Ammon's horn (tissue), 1 donor: ENCODE data around the gene LOXHD1.

Experiments
- DNase-seq: peaks from one replicate; pipeline ENCODE4 v3.0.0-alpha.2; 2016; ENCODE audit warnings: low spot score

The LOXHD1 gene

DNA sequence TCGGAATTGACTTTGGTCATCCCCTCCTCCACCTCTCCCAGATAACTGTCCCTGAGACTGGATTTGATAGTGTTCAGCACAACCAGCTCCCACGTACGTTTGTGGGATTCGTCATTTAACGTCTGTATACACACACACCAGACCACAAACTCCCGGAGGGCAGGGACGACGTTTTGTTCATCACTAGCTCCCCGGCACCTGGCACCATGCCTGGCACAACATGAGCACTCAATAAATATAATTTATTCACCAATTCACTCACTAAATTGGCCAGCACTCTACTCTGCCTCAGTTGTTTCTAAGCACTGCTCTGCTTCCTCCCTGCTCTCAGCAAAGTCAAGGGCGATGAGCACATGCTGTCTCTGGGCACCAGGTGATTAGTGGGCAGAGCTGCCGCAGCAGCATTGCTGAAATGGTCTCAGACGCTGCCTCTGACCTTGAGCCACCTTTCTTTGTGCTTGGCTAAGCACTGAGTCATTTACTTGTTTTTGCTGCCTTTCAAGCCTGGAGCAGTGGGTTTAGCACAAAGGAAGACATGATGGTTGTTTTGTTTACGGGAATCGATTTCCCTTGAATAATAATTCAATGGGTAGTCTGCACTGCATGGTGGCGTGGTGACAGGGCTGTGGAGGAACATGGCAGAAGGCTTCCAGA is 19.3 kb upstream of the LOXHD1 start:
- DNase-seq, result no peak

DNA sequence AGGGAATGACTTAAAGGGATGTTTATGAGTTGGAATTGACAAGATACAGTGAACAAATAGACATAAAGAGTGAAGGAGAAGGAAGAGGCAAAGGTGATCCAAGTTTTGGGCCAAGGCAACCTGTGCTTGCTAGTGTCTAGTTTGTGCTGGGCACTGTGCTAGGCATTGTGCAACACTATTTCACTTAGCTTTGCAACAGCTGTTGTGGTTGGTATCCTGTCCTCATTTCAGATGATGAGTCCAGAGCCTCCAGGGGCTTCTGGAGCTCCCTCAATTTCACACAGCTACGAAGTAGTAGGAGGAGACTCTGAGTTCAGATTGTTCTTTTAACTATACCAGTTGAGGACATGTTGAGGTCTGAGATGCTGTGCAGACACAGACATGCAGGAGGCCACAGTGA is 18.1 kb upstream of the LOXHD1 start:
- DNase-seq, result no peak

GRCh38 chr18:46672062-46672970 is 15.3 kb upstream of the LOXHD1 start:
- DNase-seq, result peak; percentile 44

- no peak for DNase-seq
These were observed 11.7 kb upstream of the LOXHD1 start for GRCh38 chr18:46668694-46669093.

DNA sequence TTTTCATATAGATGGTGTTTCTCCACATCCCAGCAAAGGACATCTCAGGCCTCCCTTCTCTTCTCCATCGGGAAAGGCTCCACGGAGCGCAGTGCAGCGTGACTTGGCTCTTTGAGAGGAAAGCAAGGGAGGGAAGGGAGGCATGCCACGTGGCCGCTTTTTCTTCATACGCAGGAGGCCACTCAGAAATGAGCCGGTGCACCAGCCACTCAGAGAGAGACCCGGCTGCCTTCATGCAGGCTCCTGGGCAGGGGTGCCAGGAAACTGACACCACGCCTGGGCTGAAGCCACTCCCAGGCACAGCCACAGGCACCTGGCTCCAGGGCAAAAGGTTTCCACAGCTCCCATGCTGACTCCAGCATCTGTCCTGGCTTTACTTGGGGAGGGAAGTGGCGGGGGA is 11.1 kb upstream of the LOXHD1 start:
- DNase-seq, result peak; percentile 22

- no peak for DNase-seq
These were observed 6.5 kb upstream of the LOXHD1 start for GRCh38 chr18:46663539-46663938.

- peak; percentile 95 for DNase-seq
These were observed 4.1 kb upstream of the LOXHD1 start for GRCh38 chr18:46660957-46661749.

DNA sequence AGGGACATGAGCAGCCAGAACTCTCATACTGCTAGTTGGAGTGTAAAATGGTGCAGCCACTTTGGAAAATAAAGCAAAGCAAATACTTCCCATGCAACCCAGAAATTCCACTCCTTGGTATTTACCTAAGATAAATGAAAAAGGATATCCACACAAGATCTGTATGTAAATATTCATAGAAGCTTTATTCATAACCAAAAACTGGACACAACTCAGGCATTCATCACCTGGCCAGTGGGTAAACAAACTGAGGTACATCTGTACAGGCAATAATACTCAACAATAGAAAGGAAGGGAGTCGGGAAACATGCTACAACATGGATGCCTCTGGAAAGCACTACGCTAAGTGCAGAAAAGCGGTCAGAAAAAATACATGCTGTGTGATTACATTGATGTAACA is 2.5 kb upstream of the LOXHD1 start:
- no peak for DNase-seq

DNA sequence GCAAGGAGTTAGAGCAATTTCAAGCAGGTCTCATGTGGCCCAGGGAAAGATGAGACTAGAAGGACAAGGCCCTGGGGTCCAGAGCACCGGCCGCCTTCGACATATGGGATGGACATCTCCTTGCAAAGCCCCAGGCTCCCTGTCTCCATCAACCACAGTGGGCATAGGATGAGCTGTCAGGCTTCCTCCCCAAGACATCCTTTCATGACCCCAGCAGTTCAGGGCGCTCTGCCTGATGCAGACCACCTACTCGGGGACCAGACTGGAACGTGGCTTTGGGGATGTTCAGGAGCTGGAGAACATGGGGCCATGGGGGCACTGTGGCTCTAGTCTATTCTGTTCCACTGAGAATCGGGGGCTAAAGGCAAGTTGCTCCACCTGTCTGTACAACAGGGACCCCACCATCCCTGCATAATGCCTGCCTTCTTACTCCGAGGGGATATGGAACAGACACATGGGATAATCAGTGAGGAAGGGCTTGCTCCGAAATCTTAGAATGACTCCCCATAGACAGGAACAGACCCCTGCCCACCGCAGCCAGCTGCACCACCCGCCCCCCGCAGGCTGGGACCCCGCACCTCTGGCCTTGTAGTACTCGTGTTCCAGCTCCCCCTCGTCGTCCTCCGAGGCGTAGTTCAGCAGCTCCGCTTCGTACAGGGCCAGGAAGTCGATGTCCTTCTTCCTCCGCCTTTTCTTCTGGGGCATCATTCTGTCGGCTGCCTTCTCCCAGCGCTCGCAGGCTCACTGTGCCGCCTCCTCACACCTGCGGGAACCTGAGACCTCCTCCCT is 500 bp downstream of the LOXHD1 start:
- DNase-seq, result no peak

GRCh38 chr18:46652372-46652771 is 4.6 kb downstream of the LOXHD1 start:
- no peak for DNase-seq

GRCh38 chr18:46650681-46651080 is 6.3 kb downstream of the LOXHD1 start:
- DNase-seq, result no peak

DNA sequence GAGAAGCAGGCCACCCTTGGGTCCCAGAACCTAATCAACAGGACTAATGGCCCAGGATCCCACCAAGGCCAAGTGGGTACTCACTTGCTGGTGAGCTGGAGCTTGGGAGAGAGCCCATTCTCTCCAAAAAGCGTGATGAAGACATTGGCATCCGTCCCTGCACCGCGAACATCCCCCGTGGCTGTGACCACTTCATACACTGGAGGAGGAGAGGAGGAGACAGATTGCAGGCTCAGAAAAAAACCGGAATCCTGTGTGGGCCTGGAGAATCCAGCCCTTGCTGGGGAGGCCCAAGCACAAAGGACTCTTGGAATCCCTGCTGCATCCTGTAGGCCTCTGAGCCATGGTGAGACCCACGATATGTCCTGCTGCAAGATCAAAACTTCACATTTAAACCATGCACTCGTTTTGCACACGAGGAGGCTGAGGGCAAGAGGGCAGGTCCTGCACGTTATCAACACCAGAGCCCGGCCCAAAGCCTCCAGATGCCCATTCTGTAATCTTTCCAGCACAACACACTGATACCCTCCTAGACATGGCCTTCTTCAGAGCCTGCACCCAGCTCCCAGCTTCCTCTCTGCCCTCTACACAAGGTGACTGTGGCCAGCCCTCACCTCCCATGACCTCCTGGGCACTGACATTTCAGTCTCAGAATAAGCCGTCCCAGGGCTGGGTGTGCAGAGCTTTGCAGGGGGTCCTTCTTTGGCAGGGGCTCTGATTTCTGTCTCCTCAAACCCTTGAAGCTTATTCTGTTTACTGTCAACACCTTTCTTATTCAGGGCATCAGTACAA is 7.8 kb downstream of the LOXHD1 start:
- DNase-seq, result no peak

GRCh38 chr18:46646468-46646867 is 10.6 kb downstream of the LOXHD1 start:
- no peak for DNase-seq

- no peak for DNase-seq
These were observed 14.5 kb downstream of the LOXHD1 start for GRCh38 chr18:46642561-46642960.

- DNase-seq, result no peak
These were observed 15.1 kb downstream of the LOXHD1 start for GRCh38 chr18:46641917-46642316.

- no peak for DNase-seq
These were observed 17.6 kb downstream of the LOXHD1 start for GRCh38 chr18:46639386-46639785.

GRCh38 chr18:46636040-46636630 is 20.9 kb downstream of the LOXHD1 start:
- no peak for DNase-seq

- DNase-seq, result peak; percentile 55
These were observed 24.5 kb downstream of the LOXHD1 start for GRCh38 chr18:46632401-46633071.

DNA sequence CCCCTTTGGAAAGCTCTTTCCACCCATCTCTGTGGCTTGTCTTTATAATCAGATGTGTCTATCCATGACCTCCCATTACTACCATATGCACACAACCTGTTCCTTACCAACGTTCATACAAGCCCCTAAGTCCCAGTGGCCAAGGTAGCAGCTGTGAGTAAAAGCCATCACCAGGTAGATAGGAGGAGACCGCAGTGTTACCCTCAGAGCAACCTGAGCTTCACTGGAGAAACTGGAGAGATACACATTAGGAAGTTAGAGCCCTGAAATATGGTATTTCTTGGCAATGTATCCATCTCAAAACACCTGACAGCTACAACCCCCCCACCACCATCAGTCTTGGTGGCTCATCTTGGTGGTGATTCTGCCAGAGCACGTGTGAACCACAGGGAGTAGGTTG is 26.0 kb downstream of the LOXHD1 start:
- no peak for DNase-seq

- no peak for DNase-seq
These were observed 26.9 kb downstream of the LOXHD1 start for GRCh38 chr18:46630160-46630559.
